NK-92 (cell line): Measurements from ENCODE around the gene EEF1G.
"Not testable (repeated sequence)": the region's sequence is repeated elsewhere in the genome, so short reads cannot be mapped to it uniquely, and the experiment has no call there.

Experiments
- DNase-seq: peaks from one replicate; lab custom pipeline; 2025; ENCODE audit not compliant: unreplicated experiment; lab: John Stamatoyannopoulos, UW

Gene EEF1G

GRCh38 chr11:62603776-62604299, 30.1 kb upstream of the EEF1G start:
- DNase-seq, result no peak

- no peak for DNase-seq
Observed at GRCh38 chr11:62603072-62603408, 29.3 kb upstream of the EEF1G start.

GRCh38 chr11:62602141-62603071, 28.7 kb upstream of the EEF1G start:
- no peak for DNase-seq

GRCh38 chr11:62601372-62602140, 27.9 kb upstream of the EEF1G start, which contains the start of gene MTA2:
TSS of gene MTA2 (minus strand) at chr11:62601865. CDS start at chr11:62601450, 415 bp downstream.
- DNase-seq, result peak; percentile 81

GRCh38 chr11:62601122-62601371, 27.4 kb upstream of the EEF1G start:
- no peak for DNase-seq

- DNase-seq, result no peak
Observed at GRCh38 chr11:62600367-62601121, 26.9 kb upstream of the EEF1G start.

GRCh38 chr11:62599901-62600300, 26.2 kb upstream of the EEF1G start:
- no peak for DNase-seq

GRCh38 chr11:62599069-62599696, 25.5 kb upstream of the EEF1G start:
- DNase-seq, result peak; percentile 92

GRCh38 chr11:62595124-62595523, 21.4 kb upstream of the EEF1G start:
- DNase-seq, result no peak

GRCh38 chr11:62593434-62594044, 19.8 kb upstream of the EEF1G start:
- DNase-seq, result no peak

- no peak for DNase-seq
Observed at GRCh38 chr11:62592989-62593421, 19.3 kb upstream of the EEF1G start.

- DNase-seq, result no peak
Observed at GRCh38 chr11:62592146-62592815, 18.6 kb upstream of the EEF1G start.

GRCh38 chr11:62591448-62592145, 17.9 kb upstream of the EEF1G start, which contains the start of gene TUT1:
TSS of gene TUT1 (minus strand) at chr11:62591523. CDS start at chr11:62591485, 38 bp downstream.
- peak; percentile 93 for DNase-seq

GRCh38 chr11:62588966-62589637, 15.4 kb upstream of the EEF1G start:
- DNase-seq, result no peak

- DNase-seq, result not testable (repeated sequence)
Observed at GRCh38 chr11:62585356-62585755, 11.7 kb upstream of the EEF1G start.

GRCh38 chr11:62581735-62582134, 8.0 kb upstream of the EEF1G start:
- DNase-seq, result not testable (repeated sequence)

- DNase-seq, result no peak
Observed at GRCh38 chr11:62580959-62581715, 7.4 kb upstream of the EEF1G start.

GRCh38 chr11:62579252-62579651, 5.6 kb upstream of the EEF1G start:
- DNase-seq, result no peak
